Measurements from ENCODE around the gene LRRC51.
A peak's percentile ranks its signal among the peaks of the same experiment; 100 is the strongest.

Gene LRRC51

DNA sequence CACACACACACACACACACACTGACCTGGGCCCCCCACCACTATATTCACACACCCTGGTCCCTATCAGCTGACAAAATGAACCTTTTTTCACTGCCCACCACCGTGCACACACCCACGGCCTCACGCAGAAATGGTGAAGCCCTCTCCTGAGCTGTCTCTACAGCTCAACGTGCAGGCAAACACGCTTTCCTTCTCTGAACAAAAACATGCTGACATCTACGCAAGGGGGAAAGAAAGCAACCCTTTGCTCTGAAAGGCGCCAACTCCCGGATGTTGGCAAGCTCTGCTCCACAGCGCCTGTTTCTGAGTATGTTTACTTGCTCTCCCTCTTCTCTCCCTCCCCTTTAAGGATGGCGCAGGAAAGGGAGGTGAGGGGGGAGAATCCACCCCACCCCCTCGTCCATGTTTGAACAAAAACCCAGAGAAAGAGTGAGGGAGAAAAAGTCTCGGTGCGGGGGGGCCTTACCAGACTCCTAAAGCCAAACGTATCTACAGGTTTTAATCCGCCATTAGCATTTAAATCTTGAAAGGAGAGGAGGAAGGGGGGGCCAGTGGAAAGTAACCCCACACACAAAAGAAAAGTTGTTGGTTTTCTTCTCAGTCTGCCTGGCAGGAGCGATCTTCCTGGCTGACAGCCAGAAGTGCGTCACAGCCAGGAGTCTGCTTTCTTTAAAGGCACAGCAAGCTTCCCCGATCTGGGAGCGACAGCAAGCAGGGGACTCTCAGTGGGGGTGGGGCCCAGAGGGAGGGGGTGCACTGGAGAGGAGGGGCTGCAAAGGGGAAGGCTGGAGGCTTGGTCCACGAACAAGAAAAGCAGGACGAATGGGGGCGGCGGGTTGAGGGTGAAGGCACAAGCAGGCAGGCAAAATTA, 39.9 kb upstream of the LRRC51 start:
- peak overlapping the region; percentile 72 for H3K4me3 ChIP-seq (ENCODE audit: control insufficient read depth, low read depth, low read length)
- TF ChIP-seq, protein P1, sequence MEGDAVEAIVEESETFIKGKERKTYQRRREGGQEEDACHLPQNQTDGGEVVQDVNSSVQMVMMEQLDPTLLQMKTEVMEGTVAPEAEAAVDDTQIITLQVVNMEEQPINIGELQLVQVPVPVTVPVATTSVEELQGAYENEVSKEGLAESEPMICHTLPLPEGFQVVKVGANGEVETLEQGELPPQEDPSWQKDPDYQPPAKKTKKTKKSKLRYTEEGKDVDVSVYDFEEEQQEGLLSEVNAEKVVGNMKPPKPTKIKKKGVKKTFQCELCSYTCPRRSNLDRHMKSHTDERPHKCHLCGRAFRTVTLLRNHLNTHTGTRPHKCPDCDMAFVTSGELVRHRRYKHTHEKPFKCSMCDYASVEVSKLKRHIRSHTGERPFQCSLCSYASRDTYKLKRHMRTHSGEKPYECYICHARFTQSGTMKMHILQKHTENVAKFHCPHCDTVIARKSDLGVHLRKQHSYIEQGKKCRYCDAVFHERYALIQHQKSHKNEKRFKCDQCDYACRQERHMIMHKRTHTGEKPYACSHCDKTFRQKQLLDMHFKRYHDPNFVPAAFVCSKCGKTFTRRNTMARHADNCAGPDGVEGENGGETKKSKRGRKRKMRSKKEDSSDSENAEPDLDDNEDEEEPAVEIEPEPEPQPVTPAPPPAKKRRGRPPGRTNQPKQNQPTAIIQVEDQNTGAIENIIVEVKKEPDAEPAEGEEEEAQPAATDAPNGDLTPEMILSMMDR (conservative IDR thresholded peaks at IDR 0.05; ENCODE audit: control insufficient read depth, insufficient read depth, low read depth, low read length), result no peak

GRCh38 chr11:72041364-72042063, 39.1 kb upstream of the LRRC51 start:
- peak; percentile 58 for DNase-seq (ENCODE audit: low read depth)
- TF ChIP-seq, protein P1 (conservative IDR thresholded peaks at IDR 0.05; ENCODE audit: control insufficient read depth, insufficient read depth, low read depth, low read length), result no peak
- peak overlapping the region; percentile 72 for H3K4me3 ChIP-seq (ENCODE audit: control insufficient read depth, low read depth, low read length)

More for the DNA sequence above, 39.9 kb upstream of the LRRC51 start:
- peak; percentile 94 for DNase-seq (ENCODE audit: low read depth)

GRCh38 chr11:72042064-72042745, 38.4 kb upstream of the LRRC51 start:
- no peak for DNase-seq (ENCODE audit: low read depth)
- H3K4me3 ChIP-seq (ENCODE audit: control insufficient read depth, low read depth, low read length), result peak overlapping the region; percentile 72
- TF ChIP-seq, protein P1 (conservative IDR thresholded peaks at IDR 0.05; ENCODE audit: control insufficient read depth, insufficient read depth, low read depth, low read length), result no peak

DNA sequence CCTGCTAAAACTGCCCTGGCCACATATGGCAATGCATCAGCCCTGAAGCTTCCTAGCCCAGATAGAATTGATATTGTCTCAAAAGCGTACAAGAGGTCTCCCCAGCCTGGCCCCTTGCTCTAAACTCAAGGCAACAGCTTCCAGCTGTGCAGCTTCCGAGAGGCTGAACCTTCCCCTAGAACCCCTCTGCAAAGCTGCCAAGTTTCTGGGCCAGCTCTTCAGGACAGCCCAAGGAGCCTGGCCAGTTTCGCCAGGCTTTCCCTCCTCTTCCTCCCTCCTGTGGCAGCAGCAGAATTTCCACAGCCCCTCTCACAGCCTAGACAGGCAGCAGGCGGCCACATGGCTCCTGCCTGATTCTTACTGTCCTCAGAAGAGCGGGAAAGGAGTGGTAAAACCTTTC, 34.8 kb upstream of the LRRC51 start:
- H3K4me3 ChIP-seq (ENCODE audit: control insufficient read depth, low read depth, low read length), result no peak overlapping the region

GRCh38 chr11:72048766-72049460, 31.7 kb upstream of the LRRC51 start:
- TF ChIP-seq, protein P1 (conservative IDR thresholded peaks at IDR 0.05; ENCODE audit: control insufficient read depth, insufficient read depth, low read depth, low read length), result no peak
- no peak overlapping the region for H3K4me3 ChIP-seq (ENCODE audit: control insufficient read depth, low read depth, low read length)
- no peak for DNase-seq (ENCODE audit: low read depth)

More for the DNA sequence above, 34.8 kb upstream of the LRRC51 start:
- DNase-seq (ENCODE audit: low read depth), result no peak
- TF ChIP-seq, protein P1 (conservative IDR thresholded peaks at IDR 0.05; ENCODE audit: control insufficient read depth, insufficient read depth, low read depth, low read length), result no peak
